ENCODE data around the gene KCTD21. TPM values are rescaled to one million over a fixed set of nuclear protein-coding genes. Genes with fewer than 3 reads are reported as not detected.
A peak's percentile ranks its signal among the peaks of the same experiment; 100 is the strongest.
"Not testable (repeated sequence)": the region's sequence is repeated elsewhere in the genome, so short reads cannot be mapped to it uniquely, and the experiment has no call there.

The KCTD21 gene
- total RNA-seq (2014; rRNA removed; shearing (Covaris generic)), result 4.1 and 9.4 TPM in 2 replicates

- peak; percentile 98 for DNase-seq (ENCODE audit: low read depth)
Measured at GRCh38 chr11:78188286-78189173, at the start of gene KCTD21, which contains the start of gene USP35. TSS of gene KCTD21 (minus strand) at chr11:78188626. CDS start at chr11:78174554, 14,072 bp downstream. TSS of gene USP35 (plus strand) at chr11:78188919. CDS start at chr11:78196246, 7,327 bp downstream.

- no peak for DNase-seq (ENCODE audit: low read depth)
Measured at GRCh38 chr11:78237293-78238046, 49.0 kb upstream of the KCTD21 start.

GRCh38 chr11:78234006-78234405 lies 45.6 kb upstream of the KCTD21 start:
- DNase-seq (ENCODE audit: low read depth), result no peak

- not testable (repeated sequence) for DNase-seq (ENCODE audit: low read depth)
Measured at GRCh38 chr11:78233046-78233445, 44.6 kb upstream of the KCTD21 start.

- no peak for DNase-seq (ENCODE audit: low read depth)
Measured at GRCh38 chr11:78231962-78232501, 43.6 kb upstream of the KCTD21 start.

DNA sequence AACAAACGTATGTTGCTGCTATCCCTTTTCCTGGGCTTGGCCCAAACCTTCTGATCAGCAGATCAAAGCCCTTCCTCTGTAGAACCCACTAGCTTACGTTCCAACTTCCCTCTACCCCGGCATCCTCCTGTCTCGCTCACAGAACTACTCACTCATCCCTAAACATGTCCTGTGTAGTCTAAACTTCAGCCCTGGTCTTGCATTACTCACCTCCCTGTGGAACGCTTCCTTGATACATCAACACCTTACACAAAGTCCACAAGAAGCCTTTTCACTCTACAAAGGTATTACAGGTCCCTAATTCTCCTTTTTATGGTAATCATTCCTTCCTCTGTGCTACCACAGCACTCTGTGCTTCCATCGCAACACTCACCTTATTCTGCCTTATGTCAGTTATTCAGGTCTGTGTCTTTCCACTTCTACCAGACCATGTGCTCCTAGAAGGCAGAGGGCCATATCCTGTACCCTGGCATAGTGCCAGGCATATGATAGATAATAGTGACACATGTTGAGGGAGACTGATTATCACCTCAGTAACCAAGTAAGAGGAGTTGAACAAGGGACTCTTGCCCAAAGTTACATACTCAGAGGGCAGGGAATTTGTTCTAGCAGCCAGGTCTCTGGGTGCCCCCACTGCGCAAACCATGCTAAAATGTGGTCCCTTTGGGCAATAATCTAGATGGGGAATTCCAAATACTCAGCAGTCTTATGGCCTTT lies 41.9 kb upstream of the KCTD21 start:
- DNase-seq (ENCODE audit: low read depth), result no peak

GRCh38 chr11:78229106-78229505 lies 40.7 kb upstream of the KCTD21 start:
- DNase-seq (ENCODE audit: low read depth), result no peak

- no peak for DNase-seq (ENCODE audit: low read depth)
Measured at GRCh38 chr11:78228467-78228866, 40.0 kb upstream of the KCTD21 start.

- no peak for DNase-seq (ENCODE audit: low read depth)
Measured at GRCh38 chr11:78227921-78228320, 39.5 kb upstream of the KCTD21 start.

GRCh38 chr11:78226684-78227680 lies 38.6 kb upstream of the KCTD21 start:
- DNase-seq (ENCODE audit: low read depth), result no peak

DNA sequence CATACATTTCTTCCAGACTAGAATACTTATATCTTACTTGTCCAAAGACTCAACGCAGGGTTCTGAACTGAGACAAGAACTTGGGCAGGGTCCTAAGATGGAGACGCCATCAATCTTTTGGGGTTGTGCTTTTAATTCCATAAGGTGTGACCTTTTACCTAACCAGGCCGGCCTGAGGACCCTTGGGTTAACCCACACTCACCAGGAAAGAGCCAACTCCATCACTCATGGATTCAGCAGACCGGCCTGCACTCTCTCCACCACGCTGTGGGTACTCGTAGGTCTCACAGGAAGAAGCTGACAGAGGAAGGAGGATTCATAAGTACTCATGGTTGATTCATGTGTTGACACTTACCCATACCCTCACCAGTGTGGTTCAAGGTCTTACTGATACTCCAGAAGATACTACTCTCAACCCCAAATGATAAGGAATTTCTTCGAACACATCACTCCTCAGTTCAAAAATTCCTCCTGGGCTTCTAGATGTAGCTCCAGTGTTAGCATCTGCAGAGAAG lies 36.5 kb upstream of the KCTD21 start:
- DNase-seq (ENCODE audit: low read depth), result no peak

GRCh38 chr11:78224506-78224905 lies 36.1 kb upstream of the KCTD21 start:
- DNase-seq (ENCODE audit: low read depth), result no peak

GRCh38 chr11:78223320-78223954 lies 35.0 kb upstream of the KCTD21 start:
- no peak for DNase-seq (ENCODE audit: low read depth)

DNA sequence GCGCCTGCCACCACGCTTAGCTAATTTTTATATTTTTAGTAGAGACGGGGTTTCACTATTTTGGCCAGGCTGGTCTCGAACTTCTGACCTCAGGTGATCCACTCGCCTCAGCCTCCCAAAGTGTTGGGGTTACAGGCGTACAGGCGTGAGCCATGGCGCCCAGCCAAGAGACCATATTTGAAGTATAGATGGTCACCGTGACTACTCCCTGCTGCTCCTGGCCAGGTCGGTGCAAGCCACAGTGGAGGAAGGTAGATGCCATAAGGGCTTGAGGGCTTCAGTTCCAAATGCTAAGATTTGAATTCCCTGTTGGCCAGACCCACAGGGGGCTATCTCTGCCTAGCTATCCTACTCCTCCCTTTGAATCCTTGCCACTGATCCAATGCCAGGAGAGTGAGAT lies 34.3 kb upstream of the KCTD21 start:
- DNase-seq (ENCODE audit: low read depth), result not testable (repeated sequence)

DNA sequence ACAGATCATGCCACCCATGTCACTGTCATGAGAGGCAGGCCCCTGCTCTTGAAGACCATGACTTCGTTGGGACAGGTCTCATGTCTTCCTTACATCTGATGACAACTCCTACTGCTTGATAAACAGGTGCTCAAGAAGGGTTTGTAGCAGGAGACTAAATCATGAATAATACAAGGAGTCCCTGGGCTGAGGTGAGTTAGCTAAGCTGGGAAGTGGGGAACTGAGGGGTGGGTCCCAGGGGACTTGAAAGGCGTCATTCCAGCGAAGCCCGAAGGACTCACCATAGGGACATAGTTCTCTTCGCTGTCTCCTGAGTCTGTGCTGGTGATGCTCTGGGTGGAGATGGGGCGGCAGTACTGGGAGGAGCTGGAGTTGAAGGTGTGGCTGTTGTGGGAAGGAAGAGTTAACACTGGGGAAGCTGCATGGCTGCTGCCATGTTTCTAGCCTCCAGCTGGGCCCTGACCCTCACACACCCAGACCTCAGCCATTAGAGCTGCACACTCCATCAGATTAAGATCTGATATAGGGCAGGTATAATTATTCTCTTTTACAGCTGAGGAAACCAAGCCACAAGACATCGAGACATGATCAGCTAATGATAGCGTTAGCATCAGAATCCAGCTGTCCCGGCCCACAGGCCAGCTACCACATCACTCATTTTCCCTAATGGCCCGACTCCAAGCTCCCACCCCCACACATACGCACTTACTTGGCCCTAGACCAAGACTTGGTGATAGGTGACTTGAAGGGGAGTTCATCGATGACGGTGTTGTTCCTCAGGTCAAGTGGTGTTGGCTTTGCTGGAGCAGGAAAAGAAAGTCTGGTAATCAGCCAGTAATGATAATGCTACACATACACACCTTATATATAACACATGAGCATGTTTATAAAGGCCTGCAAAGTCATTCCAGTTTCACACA lies 33.2 kb upstream of the KCTD21 start:
- no peak for DNase-seq (ENCODE audit: low read depth)

DNA sequence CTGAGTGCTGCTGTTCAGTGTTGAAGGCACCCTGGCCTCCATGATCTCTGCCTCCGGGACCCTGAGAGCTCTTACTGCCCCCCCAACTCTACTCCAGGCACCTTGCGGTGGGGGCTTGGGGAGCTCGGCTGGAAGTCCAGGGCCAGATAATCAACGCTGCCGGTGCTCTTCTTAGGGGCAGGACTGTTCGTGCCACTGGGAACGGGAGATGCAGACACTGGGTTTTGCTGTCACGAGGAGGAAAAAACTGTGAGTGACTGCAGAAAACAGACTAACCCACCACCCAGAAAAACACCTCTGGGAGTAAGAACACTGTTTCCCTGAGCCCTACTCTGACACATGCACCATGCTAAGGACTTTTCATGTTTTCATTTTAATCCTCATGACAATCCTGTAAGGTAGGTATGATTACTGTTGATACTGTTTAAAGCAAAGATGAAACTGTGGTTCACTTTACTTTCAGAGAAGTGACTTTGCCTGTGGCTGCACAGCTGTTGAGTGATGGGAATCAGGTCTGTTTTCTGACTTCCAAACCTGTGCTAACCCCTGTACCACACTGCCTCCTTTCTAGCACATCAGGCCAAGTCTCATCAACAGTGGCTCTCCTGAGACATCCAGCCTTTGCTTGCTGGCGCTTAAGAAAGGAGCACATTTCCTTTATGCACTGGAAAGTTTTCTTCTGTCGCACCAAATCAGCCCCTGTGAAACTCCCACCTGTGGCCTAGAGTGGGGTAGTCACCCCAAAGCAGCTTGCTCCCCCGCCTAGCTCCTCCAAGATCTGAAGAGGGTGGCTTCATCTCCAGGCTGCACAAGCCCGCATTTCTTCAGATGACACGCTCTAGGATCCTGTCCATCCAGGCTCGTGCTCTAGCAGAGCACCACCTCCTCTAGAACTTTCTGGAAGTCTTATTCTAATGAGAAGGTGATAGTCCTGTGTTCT lies 32.1 kb upstream of the KCTD21 start:
- no peak for DNase-seq (ENCODE audit: low read depth)

DNA sequence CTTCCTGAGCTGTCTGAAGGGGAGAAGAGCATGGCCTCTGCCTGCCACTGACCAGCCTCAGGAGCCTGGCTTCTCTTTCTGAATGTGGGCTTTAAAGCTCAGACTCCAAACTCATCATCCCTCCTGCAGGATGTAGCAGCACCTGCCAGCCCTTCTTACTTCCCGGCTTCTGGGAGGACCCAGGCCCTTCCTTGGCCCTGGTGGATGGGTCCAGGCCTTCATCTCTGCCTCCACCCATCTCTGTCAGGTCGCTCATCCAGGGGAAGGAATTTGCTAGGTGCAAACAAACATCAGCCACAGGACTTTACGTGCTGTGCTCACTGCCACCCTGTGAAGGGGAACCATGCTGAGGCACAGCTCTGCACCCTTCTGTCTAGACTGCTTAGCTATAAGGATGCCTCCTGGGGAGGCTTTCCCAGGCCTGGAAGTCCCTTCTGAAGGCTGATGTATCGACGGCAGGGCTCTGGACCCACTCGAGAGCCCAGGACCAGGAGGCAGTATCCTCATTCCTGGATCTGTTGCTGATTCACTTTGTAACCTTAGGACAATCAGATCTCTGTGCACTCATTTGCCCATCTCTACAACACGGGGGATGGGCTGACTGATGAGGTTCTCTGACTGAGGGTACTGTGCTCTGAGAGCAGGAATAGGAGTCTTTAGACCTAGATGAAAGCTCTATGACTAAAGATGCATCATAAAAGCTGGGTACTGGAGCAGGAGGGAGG lies 31.2 kb upstream of the KCTD21 start:
- no peak for DNase-seq (ENCODE audit: low read depth)

Measured in Daoy (cell line).